ENCODE measurements around the gene SMAP1.

GRCh38 chr6:70879496-70879895 is 211.8 kb downstream of the SMAP1 start:
- no peak for TF ChIP-seq POLR2A (IDR thresholded peaks at IDR 0.05; ENCODE audit: low read depth, low read length)
- TF ChIP-seq POLR2AphosphoS5 (IDR thresholded peaks at IDR 0.05; ENCODE audit: low read depth, low read length) = no peak
- TF ChIP-seq TAF1 (IDR thresholded peaks at IDR 0.05; ENCODE audit: borderline replicate concordance, low read depth, low read length) = no peak

Data from GM12892 (cell line).